GM18870 (cell line): Measurements from ENCODE around the gene PADI3.

ENCODE experiments used
- ATAC-seq: cut with Tn5 transposase; IDR thresholded peaks from one replicate; pipeline ENCODE4 v1.9.1; 2021; ENCODE audit warnings: moderate library complexity; ENCODE audit not compliant: unreplicated experiment

Gene PADI3

GRCh38 chr1:17270891-17271765, 22.2 kb downstream of the PADI3 start:
- no peak for ATAC-seq

- no peak for ATAC-seq
These were observed 23.2 kb downstream of the PADI3 start for GRCh38 chr1:17272066-17272465.

- ATAC-seq: no peak
These were observed 23.7 kb downstream of the PADI3 start for GRCh38 chr1:17272646-17273045.

- ATAC-seq: no peak
These were observed 24.2 kb downstream of the PADI3 start for GRCh38 chr1:17273096-17273495.

DNA sequence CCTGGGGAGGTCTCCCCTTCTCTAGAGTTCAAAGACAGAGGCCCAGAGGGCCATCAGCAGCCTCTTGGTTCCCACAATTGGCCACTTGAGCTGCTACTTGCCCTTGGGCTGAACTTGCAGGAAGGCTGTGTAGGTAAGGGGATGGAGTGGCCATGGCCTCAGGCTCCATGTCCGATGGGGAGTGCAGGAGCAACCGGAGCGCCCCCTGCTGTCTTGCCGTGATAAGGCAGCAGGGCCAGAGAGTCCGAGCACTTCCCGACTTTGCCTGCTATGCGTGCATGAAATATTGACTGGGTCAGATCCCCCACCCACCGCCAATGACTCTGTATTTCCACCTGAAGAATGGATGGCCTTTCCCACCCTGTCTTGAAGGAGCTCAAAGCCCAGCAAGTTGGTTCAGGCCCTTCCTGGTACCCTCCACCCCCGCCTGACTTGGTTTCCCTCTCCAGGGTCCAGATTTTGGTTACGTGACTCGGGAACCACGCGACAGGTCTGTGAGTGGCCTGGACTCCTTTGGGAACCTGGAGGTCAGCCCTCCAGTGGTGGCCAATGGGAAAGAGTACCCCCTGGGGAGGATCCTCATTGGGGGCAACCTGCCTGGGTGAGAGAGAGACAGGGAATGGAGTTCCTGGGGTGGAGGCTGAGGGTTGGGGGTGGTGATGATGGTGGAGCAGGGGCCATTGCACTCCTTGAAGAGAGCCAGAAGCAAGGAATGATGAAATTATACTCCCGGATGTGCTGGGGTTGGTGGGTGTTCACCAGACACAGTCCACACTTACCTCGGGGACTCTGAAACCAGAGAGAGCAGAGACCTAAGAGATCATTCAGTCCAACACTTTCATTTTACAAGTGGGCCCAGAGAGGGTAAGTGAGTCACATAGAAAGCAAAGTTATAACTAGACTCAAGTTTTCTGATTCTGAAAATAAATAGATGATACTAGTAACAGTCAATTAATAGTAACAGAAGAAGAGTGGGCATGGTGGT, 25.6 kb downstream of the PADI3 start:
- ATAC-seq: no peak

- no peak for ATAC-seq
These were observed 27.7 kb downstream of the PADI3 start for GRCh38 chr1:17276568-17276967.

GRCh38 chr1:17277511-17278159, 28.7 kb downstream of the PADI3 start:
- ATAC-seq: no peak

- ATAC-seq: no peak
These were observed 30.3 kb downstream of the PADI3 start for GRCh38 chr1:17278996-17279830.

- ATAC-seq: no peak
These were observed 31.5 kb downstream of the PADI3 start for GRCh38 chr1:17280436-17280835.

GRCh38 chr1:17280894-17281293, 32.0 kb downstream of the PADI3 start:
- no peak for ATAC-seq

DNA sequence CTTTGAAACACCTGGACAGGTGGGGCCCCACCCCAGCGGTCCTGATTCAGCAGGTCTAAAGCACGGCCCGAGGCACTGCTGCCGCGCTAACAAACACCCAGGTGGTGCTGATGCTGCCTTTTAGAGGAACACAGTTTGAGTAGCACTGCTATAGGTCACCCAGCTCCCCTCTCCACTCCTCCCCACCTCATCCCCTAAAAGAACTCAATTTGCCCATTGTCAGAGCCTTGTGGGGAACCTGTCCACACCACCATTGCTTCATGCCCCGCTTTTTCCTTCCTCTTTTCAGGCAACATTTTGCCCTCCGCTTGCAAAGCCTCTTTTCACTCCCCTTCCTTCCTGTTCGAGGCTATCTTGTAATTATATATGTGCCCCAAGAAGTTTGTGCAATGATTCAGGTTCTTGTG, 32.9 kb downstream of the PADI3 start:
- ATAC-seq: no peak

GRCh38 chr1:17282836-17283235, 33.9 kb downstream of the PADI3 start:
- ATAC-seq: no peak

GRCh38 chr1:17286646-17287045, 37.7 kb downstream of the PADI3 start:
- ATAC-seq: no peak

DNA sequence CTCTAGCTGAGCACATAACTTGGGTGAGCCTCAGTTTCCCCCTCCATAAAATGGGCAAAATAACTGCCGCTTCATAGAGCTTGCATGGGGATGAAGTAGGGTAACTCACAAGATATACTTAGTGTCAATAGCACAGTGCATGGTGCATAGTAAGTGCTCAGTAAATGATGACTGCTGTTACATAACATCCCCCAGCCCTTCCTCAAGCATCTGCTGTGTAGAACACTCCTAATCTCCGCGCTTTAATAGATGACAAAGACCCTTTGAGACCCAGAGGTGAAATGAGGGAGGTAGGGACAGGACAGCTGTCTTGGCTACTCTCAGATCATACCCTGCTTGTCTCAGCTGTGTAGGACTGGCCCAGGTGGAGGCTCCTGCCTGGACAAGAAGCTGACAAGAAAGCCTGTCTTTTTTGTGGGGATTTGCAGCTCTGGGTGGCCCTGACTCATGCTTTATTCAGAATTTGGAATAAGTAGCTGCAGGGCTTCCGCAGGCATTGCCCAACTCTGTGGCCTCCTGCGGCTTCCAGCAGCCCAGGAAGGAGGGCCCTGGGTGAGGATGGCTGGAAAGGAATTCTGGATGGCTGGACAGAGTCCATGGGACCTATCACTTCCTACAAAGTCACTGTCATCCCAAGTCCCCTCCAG, 38.4 kb downstream of the PADI3 start:
- ATAC-seq: no peak

DNA sequence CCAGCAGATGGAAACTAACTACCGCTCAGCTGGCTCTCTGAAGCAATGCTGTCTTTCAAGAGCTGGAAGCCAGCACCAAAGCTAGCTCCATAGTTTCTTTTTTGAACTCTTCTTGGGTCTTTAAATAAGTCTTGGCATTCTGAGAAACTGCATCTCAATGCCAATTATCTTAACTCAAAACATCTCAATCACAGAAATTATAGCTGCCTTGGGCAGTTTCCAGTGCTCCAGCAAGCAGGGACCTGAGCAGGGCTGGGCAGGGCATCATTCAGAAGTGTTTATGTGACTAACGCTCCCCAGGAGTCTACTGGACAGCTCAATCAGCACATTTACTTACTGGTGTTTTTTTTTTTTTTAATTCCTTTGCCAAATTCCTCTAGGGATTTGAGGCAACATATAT, 40.8 kb downstream of the PADI3 start:
- no peak for ATAC-seq

GRCh38 chr1:17290553-17290952, 41.7 kb downstream of the PADI3 start:
- no peak for ATAC-seq

- ATAC-seq: no peak
These were observed 43.6 kb downstream of the PADI3 start for GRCh38 chr1:17292299-17293160.

DNA sequence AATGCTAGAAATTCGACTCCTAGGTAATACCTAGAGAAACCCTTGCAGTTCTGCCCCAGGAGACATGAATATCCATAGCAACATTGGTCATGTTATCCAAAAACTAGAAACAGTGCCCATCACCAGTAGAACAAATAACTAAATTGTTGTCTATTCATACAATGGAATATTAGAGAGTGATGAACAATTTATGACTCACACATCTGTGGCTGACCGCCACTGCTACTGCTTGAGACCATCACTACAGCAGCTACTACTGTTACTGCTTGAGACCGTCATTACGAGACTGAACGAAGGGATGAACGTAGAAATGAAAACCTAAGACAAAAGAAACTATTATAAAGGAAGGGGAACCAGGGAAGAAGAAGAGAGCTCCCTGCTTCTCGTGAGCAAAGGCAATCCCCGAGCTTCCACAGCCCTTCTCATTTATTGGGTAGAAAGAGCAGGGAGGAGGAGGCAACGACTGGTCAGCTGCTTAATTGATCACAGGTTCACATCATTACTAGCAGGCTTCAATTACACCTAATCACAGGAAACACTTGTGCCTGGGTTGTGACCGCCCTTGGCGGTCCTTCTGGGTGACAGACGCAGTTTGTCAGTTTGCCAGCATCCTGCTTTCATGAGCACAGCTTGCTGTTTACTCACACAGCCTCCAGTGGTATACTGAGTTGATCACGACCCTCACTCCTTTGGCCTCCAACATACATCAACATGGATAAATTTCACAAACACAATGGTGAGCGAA, 45.0 kb downstream of the PADI3 start:
- no peak for ATAC-seq
